Skeletal muscle satellite cell (primary cell): Measurements from ENCODE around the gene CASP7.
"Not testable (repeated sequence)": the region's sequence is repeated elsewhere in the genome, so short reads cannot be mapped to it uniquely, and the experiment has no call there.

ENCODE experiments used
- H3K27me3 ChIP-seq: 2 replicates; pipeline ENCODE4 v1.7.0; 2013; ENCODE audit warnings: low read length; ENCODE audit not compliant: control insufficient read depth, insufficient read depth
- H3K36me3 ChIP-seq: 2 replicates; pipeline ENCODE4 v1.7.0; 2013; ENCODE audit warnings: mild to moderate bottlenecking, control low read depth, low read length; ENCODE audit not compliant: insufficient read depth
- H3K4me1 ChIP-seq: 2 replicates; pipeline ENCODE4 v1.7.0; 2013; ENCODE audit warnings: low read length; ENCODE audit not compliant: control insufficient read depth, insufficient read depth
- H3K4me2 ChIP-seq: 2 replicates; pipeline ENCODE4 v1.7.0; 2013; ENCODE audit warnings: mild to moderate bottlenecking, low read length
- H3K4me3 ChIP-seq: 2 replicates; pipeline ENCODE4 v1.7.0; 2013; ENCODE audit warnings: low read length
- H3K9ac ChIP-seq: 2 replicates; pipeline ENCODE4 v1.7.0; 2013; ENCODE audit warnings: mild to moderate bottlenecking, low read depth, low read length, moderate library complexity
- H3K9me3 ChIP-seq: replicated peaks from 2 replicates; pipeline ENCODE4 v1.7.0; 2013; ENCODE audit warnings: mild to moderate bottlenecking, control low read depth, low read length

The CASP7 gene

DNA sequence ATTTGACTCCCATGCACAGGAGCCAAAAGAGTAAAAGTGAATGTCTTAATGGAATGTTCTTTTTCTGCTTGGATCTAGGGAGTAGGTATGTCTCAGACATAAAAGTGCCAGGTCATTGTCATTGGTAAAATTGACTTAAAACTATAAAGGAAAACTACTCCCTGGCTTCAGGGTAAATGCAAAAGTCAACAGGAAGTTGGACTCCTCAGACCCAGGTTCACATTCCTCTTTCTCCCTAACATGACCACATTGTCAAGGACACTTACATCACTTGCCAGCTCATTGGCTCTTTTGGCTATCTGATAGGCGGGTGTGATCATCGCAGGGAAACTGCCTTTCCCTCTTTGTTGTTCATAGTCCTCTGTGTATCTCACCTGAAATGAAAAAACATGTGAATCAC, 29.5 kb upstream of the CASP7 start:
- no peaks in the 10 kb centered on the region for H3K36me3 ChIP-seq
- H3K4me1 ChIP-seq: no peaks in the 10 kb centered on the region
- H3K9ac ChIP-seq: no peak overlapping the region
- no peak overlapping the region for H3K4me3 ChIP-seq
- peaks cover 6% of the 10 kb centered on the region for H3K27me3 ChIP-seq
- no peaks in the 10 kb centered on the region for H3K9me3 ChIP-seq
- H3K4me2 ChIP-seq: no peak overlapping the region

DNA sequence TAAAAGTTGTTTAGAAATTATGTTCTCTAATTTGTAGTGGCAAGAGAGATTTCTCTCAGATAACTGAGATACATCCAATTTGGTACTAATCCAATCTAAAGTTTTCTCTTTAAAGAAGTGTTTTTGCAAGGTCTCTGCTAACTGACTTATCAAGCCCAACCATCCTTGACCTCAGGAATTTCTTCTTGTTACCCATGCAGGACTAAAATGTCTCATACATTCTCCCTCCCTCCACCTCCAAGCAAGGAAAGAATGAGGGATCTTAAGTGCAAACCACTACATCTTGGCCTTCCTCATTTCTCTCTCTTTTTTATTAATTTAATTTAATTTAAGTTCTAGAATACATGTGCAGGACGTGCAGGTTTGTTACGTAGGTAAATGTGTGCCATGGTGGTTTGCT, 28.7 kb upstream of the CASP7 start:
- Histone ChIP-seq H3K27me3 (peaks cover 6% of the 10 kb centered on the region), H3K36me3 (no peaks in the 10 kb centered on the region), H3K4me3 (no peak overlapping the region), H3K9ac (no peak overlapping the region), H3K4me1 (no peaks in the 10 kb centered on the region), H3K4me2 (no peak overlapping the region), H3K9me3 (no peaks in the 10 kb centered on the region)

DNA sequence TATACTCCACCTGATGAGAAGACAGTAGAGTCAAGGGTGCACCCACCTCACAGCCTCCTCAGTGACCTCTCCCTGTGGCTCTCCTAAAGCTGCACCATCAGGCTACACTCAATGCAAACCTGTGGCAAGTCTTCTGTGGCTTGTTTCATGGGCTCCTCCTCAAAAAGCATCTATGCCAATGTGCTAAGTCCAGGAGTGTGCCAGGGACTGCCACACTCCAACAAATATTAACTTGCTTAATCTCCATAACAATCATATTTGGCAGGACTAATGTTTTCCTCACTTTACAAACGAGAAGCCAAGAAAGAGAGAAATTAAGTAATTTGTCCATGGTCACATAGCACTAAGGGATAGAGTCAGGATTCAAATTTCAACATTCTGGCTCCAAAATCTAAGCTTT, 27.8 kb upstream of the CASP7 start:
- H3K36me3 ChIP-seq: no peaks in the 10 kb centered on the region
- H3K4me3 ChIP-seq: no peak overlapping the region
- H3K4me2 ChIP-seq: no peak overlapping the region
- peaks cover 6% of the 10 kb centered on the region for H3K27me3 ChIP-seq
- no peak overlapping the region for H3K9ac ChIP-seq
- no peaks in the 10 kb centered on the region for H3K9me3 ChIP-seq
- no peaks in the 10 kb centered on the region for H3K4me1 ChIP-seq

DNA sequence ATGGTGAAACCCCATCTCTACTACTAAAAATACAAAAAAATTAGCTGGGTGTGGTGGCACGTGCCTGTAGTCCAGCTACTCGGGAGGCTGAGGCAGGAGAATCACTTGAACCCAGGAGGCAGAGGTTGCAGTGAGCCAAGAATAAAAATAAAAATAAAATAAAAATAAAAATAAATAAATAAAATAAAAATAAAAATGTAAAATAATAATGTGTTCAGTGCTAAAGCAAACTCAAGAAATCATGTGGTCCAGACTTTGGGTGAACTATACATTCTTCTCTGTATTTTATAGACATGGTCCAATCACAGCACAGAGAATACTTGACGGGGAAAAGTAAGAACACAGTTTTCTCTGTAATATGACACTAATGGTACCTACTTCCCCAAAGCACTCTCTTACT, 27.3 kb upstream of the CASP7 start:
- H3K36me3 ChIP-seq, H3K9me3 ChIP-seq, H3K4me1 ChIP-seq, H3K9ac ChIP-seq, H3K4me3 ChIP-seq, H3K4me2 ChIP-seq, H3K27me3 ChIP-seq: not testable (repeated sequence)

DNA sequence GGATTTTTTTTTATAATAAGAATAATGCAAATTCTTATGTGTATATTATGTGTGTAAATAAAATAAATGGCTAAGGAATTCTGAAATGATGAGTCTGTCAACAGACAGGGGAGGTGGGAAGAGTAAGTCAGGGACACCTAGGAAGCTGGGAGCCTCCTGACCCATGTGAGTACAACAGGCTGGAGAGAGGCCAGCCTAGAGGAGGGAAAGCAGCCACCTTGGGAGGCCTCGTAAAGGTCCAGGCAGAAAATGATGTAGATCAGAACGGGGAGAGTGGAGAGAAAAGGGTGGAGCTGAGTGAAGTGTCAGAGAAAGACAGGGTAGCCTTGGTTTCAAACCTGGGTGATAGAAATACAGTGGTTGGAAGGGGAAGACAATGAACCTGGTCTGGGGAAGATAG, 22.8 kb upstream of the CASP7 start:
- Histone ChIP-seq H3K36me3 (no peaks in the 10 kb centered on the region), H3K4me2 (no peak overlapping the region)

DNA sequence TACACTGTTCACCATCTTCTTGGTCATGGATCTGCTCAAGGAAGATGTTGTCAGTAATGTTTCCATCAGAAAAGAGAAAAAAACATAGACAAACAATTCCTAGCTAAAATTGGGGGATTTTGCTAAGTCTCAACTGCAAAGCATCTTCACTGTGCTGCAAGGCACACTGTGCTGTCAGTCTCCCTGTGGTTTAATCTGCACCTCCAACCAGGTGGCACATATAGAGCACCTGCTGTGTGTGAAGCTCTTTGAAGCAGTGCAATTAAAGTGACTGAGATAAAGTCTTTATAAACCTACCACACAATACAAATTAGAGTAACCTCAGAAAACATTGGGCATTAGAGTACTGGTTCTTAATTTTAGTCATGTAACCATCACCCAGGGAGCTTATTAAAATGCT, 22.2 kb upstream of the CASP7 start:
- Histone ChIP-seq H3K4me1 (no peaks in the 10 kb centered on the region), H3K4me2 (no peak overlapping the region), H3K9me3 (no peaks in the 10 kb centered on the region), H3K27me3 (peaks cover 9% of the 10 kb centered on the region), H3K9ac (no peak overlapping the region), H3K36me3 (no peaks in the 10 kb centered on the region), H3K4me3 (no peak overlapping the region)

More for the DNA sequence above, 22.8 kb upstream of the CASP7 start:
- Histone ChIP-seq H3K4me1 (no peaks in the 10 kb centered on the region), H3K4me3 (no peak overlapping the region), H3K9me3 (no peaks in the 10 kb centered on the region), H3K9ac (no peak overlapping the region), H3K27me3 (peaks cover 9% of the 10 kb centered on the region)

DNA sequence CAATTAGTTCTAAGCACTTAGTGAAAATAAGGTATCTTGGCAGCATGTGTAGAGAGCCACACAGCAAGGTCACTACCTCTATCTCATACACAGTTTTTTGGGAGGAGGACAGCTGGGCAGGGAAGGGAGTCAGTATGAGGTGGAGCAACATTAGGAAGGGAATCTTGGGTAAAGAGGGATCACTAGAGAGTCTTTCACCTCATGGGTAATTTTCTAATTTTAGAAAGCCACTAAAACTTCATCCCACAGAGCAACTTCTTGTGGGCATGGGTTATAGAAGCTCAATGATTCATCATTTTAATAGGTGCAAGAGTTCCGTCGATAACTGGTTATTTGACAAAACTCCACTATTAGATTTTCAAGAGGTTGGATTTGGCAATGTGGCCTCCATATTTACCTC, 18.4 kb upstream of the CASP7 start:
- H3K9ac ChIP-seq: no peak overlapping the region
- H3K4me1 ChIP-seq: peaks cover 3% of the 10 kb centered on the region
- H3K4me3 ChIP-seq: no peak overlapping the region
- no peaks in the 10 kb centered on the region for H3K36me3 ChIP-seq
- H3K27me3 ChIP-seq: peaks cover 3% of the 10 kb centered on the region
- H3K4me2 ChIP-seq: no peak overlapping the region
- H3K9me3 ChIP-seq: no peaks in the 10 kb centered on the region

DNA sequence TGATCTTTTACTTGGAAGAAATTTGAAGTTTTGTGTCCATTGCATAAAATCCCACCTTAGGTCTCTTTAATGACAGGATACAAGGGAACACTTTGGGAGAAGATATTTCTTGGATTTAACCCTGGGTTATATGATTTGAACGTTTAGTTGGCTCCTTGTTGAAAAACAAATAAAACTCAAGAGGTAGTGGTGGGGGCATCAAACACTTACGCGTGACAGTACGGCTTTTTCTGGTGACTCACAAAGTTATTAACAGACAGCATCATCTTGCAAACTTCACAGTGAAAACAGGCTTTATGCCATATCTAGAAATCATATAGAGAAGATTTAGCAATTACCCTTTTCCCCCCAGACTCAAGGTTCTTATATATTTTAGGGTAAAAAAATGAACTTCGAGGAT, 16.6 kb upstream of the CASP7 start:
- H3K9me3 ChIP-seq: no peaks in the 10 kb centered on the region
- no peak overlapping the region for H3K4me3 ChIP-seq
- no peak overlapping the region for H3K9ac ChIP-seq
- no peaks in the 10 kb centered on the region for H3K36me3 ChIP-seq
- H3K27me3 ChIP-seq: no peaks in the 10 kb centered on the region
- H3K4me2 ChIP-seq: no peak overlapping the region
- H3K4me1 ChIP-seq: peaks cover 5% of the 10 kb centered on the region

DNA sequence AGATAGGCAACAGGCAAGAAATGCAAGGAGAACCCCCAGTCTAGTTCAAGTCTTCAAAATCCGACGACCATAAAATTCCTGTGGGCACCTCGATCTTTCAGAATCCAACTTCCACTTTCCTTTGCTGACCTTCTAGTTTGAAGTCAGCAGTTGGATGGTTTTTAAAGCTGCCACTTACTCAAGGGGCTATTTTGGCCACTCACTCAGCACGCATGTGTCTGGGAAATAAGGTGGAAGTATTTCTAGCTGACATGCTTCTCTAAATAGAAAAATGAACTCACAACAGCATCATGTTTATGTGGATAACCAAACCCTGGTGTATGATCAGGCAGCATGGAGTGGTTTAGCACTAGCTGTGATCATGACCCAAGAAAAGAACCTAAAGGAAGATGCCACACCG, 15.8 kb upstream of the CASP7 start, which contains the start of gene NRAP:
NRAP (minus strand) TSS at position 134 of the 400 bp plus-strand sequence. CDS start 159 bp downstream, outside the sequence.
- Histone ChIP-seq H3K4me2 (no peak within 1 kb of the TSS), H3K4me3 (no peak within 1 kb of the TSS), H3K4me1 (peaks cover 5% of the 10 kb centered on the region), H3K9ac (no peak within 1 kb of the TSS), H3K9me3 (no peaks in the 10 kb centered on the region), H3K27me3 (no peaks in the 10 kb centered on the region), H3K36me3 (no peaks in the 10 kb centered on the region)

DNA sequence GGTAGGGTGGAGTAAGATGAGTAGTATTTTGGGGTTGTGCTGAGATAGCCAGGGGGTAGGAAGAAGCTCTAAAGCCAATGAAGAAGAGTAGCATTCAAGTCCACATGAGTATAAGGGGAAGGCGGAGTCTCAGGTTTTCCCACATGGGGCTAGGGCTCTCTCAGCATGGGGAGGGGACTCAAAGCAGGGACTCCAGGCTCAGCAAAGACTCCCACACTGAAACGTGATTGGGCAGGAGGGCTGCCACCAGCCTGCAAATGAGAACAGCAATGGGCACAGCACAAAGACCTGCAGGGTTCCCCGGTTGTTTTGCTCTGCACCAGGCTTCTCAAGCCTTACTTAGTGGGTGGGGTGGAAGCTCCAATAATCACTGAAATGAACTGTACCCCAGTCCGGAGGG, 14.4 kb upstream of the CASP7 start:
- no peaks in the 10 kb centered on the region for H3K36me3 ChIP-seq
- H3K9ac ChIP-seq: no peak overlapping the region
- H3K4me3 ChIP-seq: no peak overlapping the region
- H3K4me1 ChIP-seq: peaks cover 5% of the 10 kb centered on the region
- no peaks in the 10 kb centered on the region for H3K27me3 ChIP-seq
- no peak overlapping the region for H3K4me2 ChIP-seq
- no peaks in the 10 kb centered on the region for H3K9me3 ChIP-seq

DNA sequence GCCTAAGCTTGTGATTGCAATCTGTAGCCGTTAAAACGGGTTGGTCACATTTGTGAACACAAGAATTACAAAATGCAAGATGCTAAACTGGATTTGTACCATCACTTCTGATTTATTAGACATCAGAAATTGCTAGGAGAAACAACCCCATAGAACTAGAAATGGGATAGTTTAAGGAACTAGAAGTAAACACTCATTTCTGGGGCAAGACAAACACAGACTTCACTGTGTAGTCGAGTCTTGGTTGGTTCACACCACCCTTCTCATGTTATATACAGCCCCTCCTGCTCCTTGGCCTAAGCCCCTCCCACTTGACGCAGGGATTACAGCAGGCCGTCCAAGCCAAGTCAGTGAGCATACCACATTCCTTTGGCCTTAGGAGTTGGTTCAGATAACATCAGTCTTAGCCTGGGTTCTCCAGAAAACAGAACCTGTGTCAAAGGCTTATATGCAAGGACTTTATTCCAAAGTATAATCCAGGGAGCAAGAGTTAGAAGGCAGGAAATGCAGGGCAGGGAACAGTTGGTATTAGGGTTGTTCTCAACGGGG, 13.8 kb upstream of the CASP7 start:
- Histone ChIP-seq H3K36me3 (no peaks in the 10 kb centered on the region), H3K9ac (no peak overlapping the region), H3K4me1 (peaks cover 5% of the 10 kb centered on the region), H3K9me3 (no peaks in the 10 kb centered on the region), H3K27me3 (no peaks in the 10 kb centered on the region), H3K4me2 (no peak overlapping the region), H3K4me3 (no peak overlapping the region)

DNA sequence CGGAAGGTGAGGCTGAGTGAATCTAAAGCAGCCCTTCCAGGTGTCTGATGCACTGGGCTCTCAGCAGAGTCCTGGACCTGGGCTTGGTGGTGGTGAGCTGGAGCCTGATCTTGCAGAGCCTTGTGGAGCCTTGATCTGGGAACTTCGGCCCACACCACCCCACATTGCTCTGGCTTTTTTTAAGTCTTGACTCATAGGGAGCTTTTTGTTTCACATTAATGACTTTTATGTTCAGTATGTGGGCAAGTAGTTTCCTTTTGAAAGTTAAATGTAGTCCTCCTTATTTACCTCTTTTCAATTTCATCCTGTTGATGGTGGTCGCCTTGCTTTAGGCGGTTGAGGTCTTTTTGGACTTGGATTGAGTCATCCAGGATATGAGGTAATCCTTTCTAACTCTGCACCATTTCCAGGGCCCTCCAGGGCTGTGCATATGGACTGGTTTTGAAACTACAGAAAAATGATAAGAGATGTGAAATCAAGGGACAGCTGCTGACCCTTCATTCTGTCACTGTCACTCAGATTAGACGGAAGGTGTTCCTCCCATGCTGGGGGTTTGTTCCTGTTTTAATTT, 12.9 kb upstream of the CASP7 start:
- Histone ChIP-seq H3K4me2 (no peak overlapping the region), H3K27me3 (no peaks in the 10 kb centered on the region), H3K9me3 (no peaks in the 10 kb centered on the region), H3K36me3 (no peaks in the 10 kb centered on the region), H3K9ac (no peak overlapping the region), H3K4me3 (no peak overlapping the region), H3K4me1 (peaks cover 5% of the 10 kb centered on the region)
